Activated CD4-positive, alpha-beta T cell treated with anti-CD3 and anti-CD28 coated beads, Interleukin-2, amount 10 ng/mL, durations not matched to agents 7 days and 5 days (primary cell): Measurements from ENCODE around the gene ARMH3. TPM values are rescaled to one million over a fixed set of nuclear protein-coding genes. Genes with fewer than 3 reads are reported as not detected.
A peak's percentile ranks its signal among the peaks of the same experiment; 100 is the strongest.

Source experiments
- CTCF ChIA-PET: fragments of 350-600 bp; sonication (Branson Sonifier 250); formaldehyde crosslinking; loops from one replicate; lab custom pipeline; 2021; ENCODE audit warnings: antibody characterized with exemption; lab: Charles Lee
- POLR2A ChIA-PET: fragments of 350-600 bp; sonication (Branson Sonifier 250); formaldehyde crosslinking; loops from one replicate; lab custom pipeline; 2021; ENCODE audit warnings: antibody characterized with exemption; lab: Charles Lee
- DNase-seq: peaks from one replicate; pipeline ENCODE4 v3.0.0-alpha.2; 2020
- H3K27ac Mint-ChIP-seq: one replicate; pipeline ENCODE4 v1.8.0; 2021; ENCODE audit warnings: mild to moderate bottlenecking, moderate library complexity, mixed read lengths
- H3K27me3 Mint-ChIP-seq: one replicate; pipeline ENCODE4 v1.8.0; 2021; ENCODE audit warnings: mixed read lengths
- H3K36me3 Mint-ChIP-seq: one replicate; pipeline ENCODE4 v1.8.0; 2021; ENCODE audit warnings: low read depth, mixed read lengths
- H3K4me1 Mint-ChIP-seq: one replicate; pipeline ENCODE4 v1.8.0; 2021; ENCODE audit warnings: mixed read lengths
- H3K4me3 Mint-ChIP-seq: one replicate; pipeline ENCODE4 v1.8.0; 2021; ENCODE audit warnings: mild to moderate bottlenecking, moderate library complexity, mixed read lengths
- H3K9me3 Mint-ChIP-seq: one replicate; pipeline ENCODE4 v1.8.0; 2021; ENCODE audit warnings: mixed read lengths
- total RNA-seq, 2 experiments: library from RNA; stranded (reverse); gene quantifications; one replicate each; pipeline ENCODE4 v1.2.3, GENCODE V29; 2021

ARMH3 gene
- total RNA-seq, 2 experiments from 2014 or later, result 22.1 to 23.6 TPM

DNA sequence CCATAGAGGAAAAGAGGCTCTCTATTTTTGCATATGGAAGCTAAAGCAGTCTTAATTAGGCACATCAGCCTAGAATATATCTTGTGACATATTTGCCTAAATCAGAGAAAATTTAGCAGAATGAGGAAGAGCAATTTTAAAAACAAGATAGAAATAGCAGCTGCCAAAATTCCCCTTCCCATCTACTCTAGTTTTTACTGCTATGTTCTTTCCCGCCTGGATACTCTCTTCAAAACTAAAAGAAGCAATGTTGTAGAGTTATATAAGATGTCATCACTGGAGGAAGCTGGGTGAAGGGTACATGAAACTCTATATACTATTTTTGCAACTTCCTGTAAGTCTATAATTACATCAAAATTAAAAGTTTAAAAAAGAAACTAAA, 87.0 kb downstream of the ARMH3 start:
- ChIA-PET CTCF (interaction anchor here (1.4 to 1.6 kb wide), 3 partner anchors 12 to 52 kb away, joined by 3 to 5 read pairs (median 3); no protein-coding TSS in a partner anchor), POLR2A (interaction anchor here (0.6 kb wide), 1 partner anchor 1085 kb away, joined by 3 read pairs; no protein-coding TSS in a partner anchor)

DNA sequence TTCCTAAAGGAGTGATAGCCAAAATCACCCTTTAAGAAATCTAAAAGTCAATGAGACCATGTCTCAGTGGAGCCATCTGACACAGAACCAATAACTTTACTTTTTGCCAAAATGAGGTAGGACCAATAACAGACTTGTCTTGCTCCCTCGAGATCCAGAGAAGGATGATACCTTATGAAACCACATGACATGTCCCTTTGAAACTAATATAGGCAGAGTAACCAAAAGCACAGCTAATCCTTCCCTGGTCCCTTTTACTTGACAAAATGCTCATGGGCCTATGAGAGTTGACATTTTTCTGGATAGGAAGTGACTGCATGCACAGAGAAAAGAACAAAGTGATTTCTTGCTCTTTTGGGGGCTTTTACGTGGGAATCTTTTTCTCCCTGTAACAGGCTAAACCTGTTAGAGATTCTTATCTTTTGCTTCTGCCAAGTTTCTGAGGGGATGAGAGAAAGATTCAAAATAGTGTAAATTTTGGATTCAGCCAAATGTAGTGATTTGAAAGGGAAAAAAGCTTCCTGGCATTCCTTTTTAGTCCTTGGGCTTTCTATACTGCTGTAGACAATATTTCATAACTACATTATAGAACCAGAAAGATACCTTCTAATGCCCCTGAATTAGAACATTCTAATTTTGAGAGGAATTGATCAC, 87.6 kb downstream of the ARMH3 start:
- ChIA-PET POLR2A (no interaction called here), CTCF (interaction anchor here (1.4 kb wide), 2 partner anchors 12 to 52 kb away, joined by 3 read pairs; no protein-coding TSS in a partner anchor)
- Mint-ChIP-seq H3K4me1 (peaks cover 28% of the 10 kb centered on the region), H3K9me3 (no peaks in the 10 kb centered on the region), H3K4me3 (no peak overlapping the region), H3K27me3 (no peaks in the 10 kb centered on the region), H3K36me3 (peaks cover 62% of the 10 kb centered on the region), H3K27ac (no peak overlapping the region)
- no peak for DNase-seq

More for the DNA sequence above, 87.0 kb downstream of the ARMH3 start:
- Mint-ChIP-seq H3K27me3 (no peaks in the 10 kb centered on the region), H3K4me1 (peaks cover 33% of the 10 kb centered on the region), H3K4me3 (no peak overlapping the region), H3K9me3 (no peaks in the 10 kb centered on the region), H3K36me3 (peaks cover 64% of the 10 kb centered on the region), H3K27ac (peak overlapping the region; percentile 75)
- DNase-seq, result no peak

DNA sequence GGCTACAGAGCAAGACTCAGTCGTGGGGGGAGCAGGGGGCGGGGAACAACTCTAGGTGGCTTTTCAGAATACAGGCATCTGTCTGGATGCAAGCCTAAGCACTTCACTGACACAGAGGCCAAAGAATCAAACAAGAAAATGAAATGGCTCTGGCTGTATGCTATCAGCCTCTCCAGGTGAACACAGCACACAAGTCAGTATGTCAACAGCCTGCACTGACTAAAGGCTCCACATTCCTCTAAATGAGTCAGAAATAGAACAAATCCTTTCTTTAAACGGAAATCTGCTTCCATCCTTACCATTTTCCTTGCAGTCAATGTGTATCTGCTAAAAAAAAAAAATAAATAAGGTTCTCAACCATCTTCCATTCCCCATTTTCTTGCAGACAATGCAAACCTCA, 88.3 kb downstream of the ARMH3 start:
- CTCF ChIA-PET, result interaction anchor here (0.8 kb wide), 1 partner anchor 10 kb away, joined by 3 read pairs; no protein-coding TSS in a partner anchor
- no peak for DNase-seq
- Mint-ChIP-seq H3K36me3 (peaks cover 59% of the 10 kb centered on the region), H3K4me1 (peaks cover 26% of the 10 kb centered on the region), H3K4me3 (no peak overlapping the region), H3K9me3 (no peaks in the 10 kb centered on the region), H3K27me3 (no peaks in the 10 kb centered on the region), H3K27ac (no peak overlapping the region)
- POLR2A ChIA-PET, result no interaction called here

DNA sequence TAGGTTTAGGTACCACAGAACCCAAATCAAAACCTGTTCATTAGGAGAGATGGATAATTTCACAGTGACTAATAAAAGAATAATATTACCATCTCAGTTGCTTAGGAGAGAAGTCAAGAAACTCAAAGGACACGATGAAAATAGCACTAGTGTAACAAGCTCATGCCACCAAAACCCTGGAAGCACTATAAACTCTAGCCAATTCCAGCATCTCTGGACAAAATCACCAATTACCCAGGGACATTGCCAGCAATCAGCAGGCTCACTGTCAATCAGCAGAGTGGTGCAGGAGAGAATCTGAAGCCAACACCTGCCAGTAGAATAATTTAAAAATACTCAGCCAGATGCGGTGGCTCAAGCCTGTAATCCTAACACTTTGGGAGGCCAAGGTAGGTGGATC, 88.9 kb downstream of the ARMH3 start:
- Mint-ChIP-seq H3K27me3 (no peaks in the 10 kb centered on the region), H3K36me3 (peaks cover 59% of the 10 kb centered on the region), H3K4me3 (no peak overlapping the region), H3K9me3 (no peaks in the 10 kb centered on the region), H3K27ac (no peak overlapping the region), H3K4me1 (peaks cover 26% of the 10 kb centered on the region)
- CTCF ChIA-PET, result interaction anchor here (0.8 kb wide), 1 partner anchor 9 kb away, joined by 3 read pairs; no protein-coding TSS in a partner anchor
- POLR2A ChIA-PET, result no interaction called here
- no peak for DNase-seq

DNA sequence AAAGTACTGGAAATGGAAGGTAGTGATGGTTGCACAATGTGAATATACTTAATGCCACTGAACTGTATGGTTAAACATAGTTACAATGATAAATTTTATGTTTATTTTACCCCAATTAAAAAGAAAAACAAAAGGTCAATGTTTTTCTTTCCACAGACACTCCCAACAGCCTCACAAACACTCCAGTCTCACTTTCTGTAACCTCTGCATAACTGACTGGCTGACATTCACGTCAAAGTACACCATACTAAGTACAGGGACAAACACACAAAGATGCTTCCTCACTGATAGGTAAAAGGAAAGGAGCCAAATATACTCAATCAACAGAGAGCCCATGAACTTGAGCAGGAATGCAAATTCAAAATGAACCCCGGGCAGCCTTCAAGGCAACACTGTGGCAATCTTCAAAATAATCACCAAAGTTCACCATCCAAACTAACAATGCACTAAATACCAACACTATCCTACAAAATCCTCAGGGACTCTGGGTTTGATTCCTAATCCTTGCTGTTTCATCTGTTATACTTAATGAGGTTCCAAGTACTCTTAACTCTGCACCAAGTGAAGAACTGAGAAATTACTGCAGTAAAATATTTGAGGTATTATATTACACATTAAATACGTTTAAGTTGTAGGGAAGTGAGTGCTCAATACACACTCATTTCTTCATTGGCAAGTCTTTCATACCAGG, 90.8 kb downstream of the ARMH3 start:
- H3K9me3 Mint-ChIP-seq, result no peaks in the 10 kb centered on the region
- ChIA-PET CTCF (no interaction called here), POLR2A (no interaction called here)
- peaks cover 51% of the 10 kb centered on the region for H3K36me3 Mint-ChIP-seq
- DNase-seq, result no peak
- no peak overlapping the region for H3K4me3 Mint-ChIP-seq
- H3K27me3 Mint-ChIP-seq, result no peaks in the 10 kb centered on the region
- H3K4me1 Mint-ChIP-seq, result peaks cover 26% of the 10 kb centered on the region
- no peak overlapping the region for H3K27ac Mint-ChIP-seq

DNA sequence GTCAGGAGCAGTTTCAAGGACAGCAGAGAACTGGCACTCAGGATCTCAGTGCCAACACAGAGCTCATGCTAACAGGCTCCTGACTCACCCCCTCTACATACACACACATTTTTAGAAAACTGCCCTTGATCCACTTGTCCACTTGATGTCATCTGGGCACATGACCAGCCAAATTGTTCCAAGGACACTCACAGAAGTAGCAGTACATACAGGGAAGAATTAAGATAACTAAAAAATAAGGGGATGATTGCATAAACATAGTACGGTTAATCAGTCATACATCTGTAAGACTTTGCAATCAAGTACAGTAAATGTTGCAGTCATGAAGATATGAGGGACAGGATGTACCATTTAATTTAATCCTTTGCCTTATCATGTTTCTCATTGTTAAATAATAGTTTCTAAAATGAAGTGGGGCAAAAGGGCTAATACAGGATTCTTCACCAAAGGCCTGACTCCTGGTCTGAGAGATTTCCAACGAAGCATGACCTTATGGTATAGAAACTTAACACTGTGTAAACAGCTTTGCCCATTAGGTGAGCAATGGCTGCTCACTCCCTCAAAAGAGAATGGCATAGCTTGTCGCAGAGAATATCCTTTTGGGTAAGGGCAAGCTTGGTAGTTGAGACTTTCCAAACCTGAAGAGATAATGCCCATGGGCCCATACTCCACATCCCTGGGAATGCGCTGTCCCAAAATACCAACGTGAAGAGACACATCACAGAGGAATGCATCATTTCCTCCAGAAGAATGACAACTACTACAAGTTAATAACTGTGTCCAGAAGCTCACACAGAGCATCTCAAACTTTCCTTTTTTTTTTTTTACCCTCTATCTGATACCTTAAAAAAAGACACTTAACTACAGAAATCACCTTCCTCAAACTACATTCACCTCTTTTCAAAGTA, 94.1 kb downstream of the ARMH3 start:
- Mint-ChIP-seq H3K9me3 (no peaks in the 10 kb centered on the region), H3K27me3 (no peaks in the 10 kb centered on the region), H3K4me1 (peaks cover 3% of the 10 kb centered on the region), H3K27ac (no peak overlapping the region), H3K36me3 (peaks cover 29% of the 10 kb centered on the region), H3K4me3 (no peak overlapping the region)
- DNase-seq, result no peak
- POLR2A ChIA-PET, result no interaction called here
- CTCF ChIA-PET, result interaction anchor here (0.5 to 2.5 kb wide), 4 partner anchors 10 to 567 kb away, joined by 3 to 8 read pairs (median 4); no protein-coding TSS in a partner anchor

DNA sequence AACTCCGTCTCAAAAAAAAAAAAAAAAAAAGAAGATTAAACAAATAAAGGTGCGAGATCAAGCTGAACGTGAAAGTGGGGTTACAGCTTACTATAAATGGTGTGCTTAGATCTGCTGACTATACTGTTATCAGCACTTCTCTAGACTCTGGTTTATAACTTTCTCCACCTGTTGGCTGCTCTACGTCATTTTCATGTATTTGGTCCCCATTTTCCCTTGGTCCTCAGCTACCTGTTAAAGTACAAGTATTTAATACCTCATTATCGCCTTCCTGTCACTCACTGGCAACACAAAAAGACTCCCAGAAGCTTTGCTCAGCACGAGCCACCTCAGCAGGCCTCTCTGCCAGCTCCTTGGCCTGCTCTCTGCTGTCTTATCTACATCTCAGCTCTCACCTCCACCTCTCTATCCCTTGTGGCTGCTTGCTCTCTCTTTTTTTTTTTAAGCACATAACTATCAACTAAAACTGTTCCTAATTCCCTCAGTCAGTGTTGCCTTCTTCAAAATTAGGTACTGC, 95.0 kb downstream of the ARMH3 start:
- Mint-ChIP-seq H3K4me1 (no peaks in the 10 kb centered on the region), H3K27me3 (no peaks in the 10 kb centered on the region), H3K9me3 (no peaks in the 10 kb centered on the region), H3K27ac (no peak overlapping the region), H3K4me3 (no peak overlapping the region), H3K36me3 (peaks cover 29% of the 10 kb centered on the region)
- ChIA-PET POLR2A (interaction anchor here (0.6 kb wide), 1 partner anchor 64 kb away, joined by 3 read pairs; no protein-coding TSS in a partner anchor), CTCF (interaction anchor here (0.7 to 2.5 kb wide), 3 partner anchors 11 to 140 kb away, joined by 4 to 8 read pairs (median 5); no protein-coding TSS in a partner anchor)
- no peak for DNase-seq

DNA sequence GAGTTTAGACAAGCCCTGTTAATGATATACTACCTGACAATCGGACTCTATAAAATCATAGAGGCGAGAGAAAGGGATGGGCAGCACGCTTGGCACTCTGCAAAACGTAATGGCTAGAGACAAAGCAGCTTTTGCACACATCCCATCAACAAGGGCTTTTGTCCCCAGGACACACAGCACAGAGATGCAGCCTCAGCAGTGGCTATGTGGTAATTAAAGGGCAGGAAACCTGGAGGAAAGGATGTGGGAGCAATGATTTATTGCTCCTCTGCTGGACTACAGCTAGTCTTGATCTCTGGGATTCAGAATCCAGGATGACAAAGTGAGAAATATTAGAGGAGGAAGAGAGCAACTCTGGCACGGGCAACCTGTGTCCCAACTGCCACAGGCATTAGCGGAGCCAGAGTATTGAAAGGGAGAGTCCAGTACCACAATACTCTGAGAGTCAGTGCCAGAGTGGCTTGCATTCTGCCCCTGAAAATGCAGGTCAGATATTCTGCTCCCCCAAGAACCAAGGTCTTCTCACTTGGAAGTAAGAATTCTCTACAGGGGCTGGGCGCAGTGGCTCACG, 96.5 kb downstream of the ARMH3 start:
- peaks cover 31% of the 10 kb centered on the region for H3K36me3 Mint-ChIP-seq
- H3K4me3 Mint-ChIP-seq, result no peak overlapping the region
- H3K27me3 Mint-ChIP-seq, result no peaks in the 10 kb centered on the region
- H3K4me1 Mint-ChIP-seq, result no peaks in the 10 kb centered on the region
- ChIA-PET CTCF (interaction anchor here (1.2 to 2.8 kb wide), 6 partner anchors 10 to 119 kb away, joined by 3 to 5 read pairs (median 4); no protein-coding TSS in a partner anchor), POLR2A (no interaction called here)
- H3K9me3 Mint-ChIP-seq, result no peaks in the 10 kb centered on the region
- DNase-seq, result no peak
- H3K27ac Mint-ChIP-seq, result no peak overlapping the region

DNA sequence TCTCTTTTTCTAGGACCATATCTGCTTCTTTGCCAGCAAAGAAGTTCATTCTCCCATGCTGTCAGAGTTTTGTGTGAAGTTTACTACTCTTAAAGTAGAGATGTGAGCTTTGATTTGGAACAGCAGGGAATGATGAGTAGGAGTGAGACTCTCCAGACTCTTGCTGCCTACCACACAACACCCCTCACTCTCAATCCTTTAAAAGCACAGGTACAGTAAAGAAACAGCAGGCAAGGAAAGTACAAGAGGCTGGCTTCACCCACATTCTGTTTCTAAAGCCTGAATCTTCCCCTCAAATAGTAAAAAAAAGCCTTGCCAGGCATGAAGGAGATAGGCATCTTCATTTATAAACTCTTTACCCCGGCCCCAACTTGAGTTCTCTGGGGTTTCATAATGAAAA, 97.3 kb downstream of the ARMH3 start:
- H3K4me1 Mint-ChIP-seq, result no peaks in the 10 kb centered on the region
- DNase-seq, result no peak
- ChIA-PET POLR2A (no interaction called here), CTCF (interaction anchor here (1.2 to 2.8 kb wide), 6 partner anchors 10 to 118 kb away, joined by 3 to 5 read pairs (median 4); no protein-coding TSS in a partner anchor)
- no peaks in the 10 kb centered on the region for H3K27me3 Mint-ChIP-seq
- no peak overlapping the region for H3K4me3 Mint-ChIP-seq
- H3K36me3 Mint-ChIP-seq, result peaks cover 34% of the 10 kb centered on the region
- H3K9me3 Mint-ChIP-seq, result no peaks in the 10 kb centered on the region
- no peak overlapping the region for H3K27ac Mint-ChIP-seq

DNA sequence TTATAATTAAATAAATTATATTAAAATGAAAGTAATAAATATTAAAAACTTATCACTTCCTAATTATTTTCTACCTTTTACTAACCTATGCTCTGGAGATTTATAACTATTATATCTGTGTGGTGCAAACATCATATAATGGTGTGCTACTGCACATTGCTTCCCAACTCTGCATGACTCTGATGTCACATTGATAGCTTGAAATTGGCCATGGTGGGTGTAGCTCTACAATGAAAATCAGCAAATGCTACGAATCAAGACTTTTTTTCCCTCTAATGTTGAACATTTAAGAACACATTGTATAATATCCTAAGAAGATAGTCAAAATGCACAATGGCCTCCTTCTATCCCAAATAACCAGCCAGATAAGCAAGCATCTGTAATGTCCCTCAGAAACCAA, 99.1 kb downstream of the ARMH3 start:
- DNase-seq, result no peak
- peaks cover 44% of the 10 kb centered on the region for H3K36me3 Mint-ChIP-seq
- H3K27me3 Mint-ChIP-seq, result no peaks in the 10 kb centered on the region
- H3K27ac Mint-ChIP-seq, result peak overlapping the region; percentile 56
- POLR2A ChIA-PET, result no interaction called here
- no peaks in the 10 kb centered on the region for H3K9me3 Mint-ChIP-seq
- H3K4me1 Mint-ChIP-seq, result no peaks in the 10 kb centered on the region
- H3K4me3 Mint-ChIP-seq, result no peak overlapping the region
- CTCF ChIA-PET, result interaction anchor here (0.6 to 1.2 kb wide), 3 partner anchors 19 to 67 kb away, joined by 3 read pairs; no protein-coding TSS in a partner anchor

GRCh38 chr10:101956117-101956516, 99.9 kb downstream of the ARMH3 start:
- no peaks in the 10 kb centered on the region for H3K4me1 Mint-ChIP-seq
- peaks cover 42% of the 10 kb centered on the region for H3K36me3 Mint-ChIP-seq
- H3K9me3 Mint-ChIP-seq, result no peaks in the 10 kb centered on the region
- POLR2A ChIA-PET, result no interaction called here
- CTCF ChIA-PET, result interaction anchor here (1.1 kb wide), 1 partner anchor 14 kb away, joined by 3 read pairs; no protein-coding TSS in a partner anchor
- H3K27me3 Mint-ChIP-seq, result no peaks in the 10 kb centered on the region
- H3K27ac Mint-ChIP-seq, result no peak overlapping the region
- DNase-seq, result no peak
- no peak overlapping the region for H3K4me3 Mint-ChIP-seq

GRCh38 chr10:101952191-101952590, 103.8 kb downstream of the ARMH3 start:
- no peak for DNase-seq
- Mint-ChIP-seq H3K36me3 (peaks cover 66% of the 10 kb centered on the region), H3K4me1 (no peaks in the 10 kb centered on the region), H3K4me3 (no peak overlapping the region), H3K9me3 (peaks cover 13% of the 10 kb centered on the region), H3K27ac (no peak overlapping the region), H3K27me3 (no peaks in the 10 kb centered on the region)
- ChIA-PET POLR2A (no interaction called here), CTCF (no interaction called here)
